ENCODE measurements around the gene SH3BP2. TPM values are rescaled to one million over a fixed set of nuclear protein-coding genes. Genes with fewer than 3 reads are reported as not detected.

Gene SH3BP2
- total RNA-seq, 2 experiments from 2014 or later = 77.0 to 80.3 TPM

DNA sequence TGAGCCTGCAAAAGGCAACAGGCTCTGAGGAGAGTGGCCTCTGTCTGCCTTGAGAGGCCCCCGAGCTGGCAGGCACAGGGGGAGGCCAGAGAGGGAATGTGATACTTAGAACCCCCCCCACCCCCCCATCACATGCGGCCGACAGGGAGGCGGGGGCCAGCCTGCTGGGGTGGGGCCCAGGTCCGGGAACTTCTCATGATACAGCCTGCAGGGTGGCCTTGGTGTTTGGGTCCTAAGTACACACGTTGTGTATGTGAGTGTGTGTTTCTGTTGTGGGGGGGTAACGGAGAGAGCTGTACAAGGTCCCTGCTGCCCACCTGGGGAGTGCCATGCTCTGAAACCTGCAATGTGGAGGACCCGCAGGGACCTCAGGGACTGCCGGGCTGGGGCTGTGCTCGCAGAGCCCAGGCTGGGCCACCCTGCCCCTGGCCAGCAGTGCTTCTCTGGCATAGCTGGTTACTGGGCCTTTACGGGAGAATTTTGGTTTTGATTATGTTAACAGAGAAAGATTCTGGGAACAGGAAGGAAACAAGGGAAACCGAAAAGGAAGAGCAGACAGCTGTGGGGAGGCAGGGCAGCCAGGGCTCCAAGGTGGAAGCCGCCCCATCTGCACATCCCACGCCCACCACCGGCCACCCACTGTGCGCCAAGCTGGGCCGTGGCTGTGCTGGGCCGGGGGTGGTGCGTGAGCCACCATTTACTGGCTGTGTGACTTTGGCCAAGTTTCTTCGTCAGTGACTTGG is 19.9 kb downstream of the SH3BP2 start:
- Mint-ChIP-seq H3K4me1 (peaks cover 66% of the 10 kb centered on the region), H3K27me3 (no peaks in the 10 kb centered on the region), H3K36me3 (ENCODE audit: low read depth) (peaks cover 54% of the 10 kb centered on the region), H3K27ac (peak overlapping the region; percentile 99), H3K4me3 (peak overlapping the region; percentile 82), H3K9me3 (no peaks in the 10 kb centered on the region)
- ChIA-PET POLR2A (interaction anchor here (0.7 to 6.5 kb wide), 18 partner anchors 9 to 394 kb away, joined by 3 to 86 read pairs (median 4); partner anchors contain the start of genes ADD1, CFAP99, RNF4 and TNIP2), CTCF (interaction anchor here (0.6 to 1.2 kb wide), 4 partner anchors 15 to 261 kb away, joined by 4 to 5 read pairs (median 4); no protein-coding TSS in a partner anchor)
- DNase-seq = no peak

DNA sequence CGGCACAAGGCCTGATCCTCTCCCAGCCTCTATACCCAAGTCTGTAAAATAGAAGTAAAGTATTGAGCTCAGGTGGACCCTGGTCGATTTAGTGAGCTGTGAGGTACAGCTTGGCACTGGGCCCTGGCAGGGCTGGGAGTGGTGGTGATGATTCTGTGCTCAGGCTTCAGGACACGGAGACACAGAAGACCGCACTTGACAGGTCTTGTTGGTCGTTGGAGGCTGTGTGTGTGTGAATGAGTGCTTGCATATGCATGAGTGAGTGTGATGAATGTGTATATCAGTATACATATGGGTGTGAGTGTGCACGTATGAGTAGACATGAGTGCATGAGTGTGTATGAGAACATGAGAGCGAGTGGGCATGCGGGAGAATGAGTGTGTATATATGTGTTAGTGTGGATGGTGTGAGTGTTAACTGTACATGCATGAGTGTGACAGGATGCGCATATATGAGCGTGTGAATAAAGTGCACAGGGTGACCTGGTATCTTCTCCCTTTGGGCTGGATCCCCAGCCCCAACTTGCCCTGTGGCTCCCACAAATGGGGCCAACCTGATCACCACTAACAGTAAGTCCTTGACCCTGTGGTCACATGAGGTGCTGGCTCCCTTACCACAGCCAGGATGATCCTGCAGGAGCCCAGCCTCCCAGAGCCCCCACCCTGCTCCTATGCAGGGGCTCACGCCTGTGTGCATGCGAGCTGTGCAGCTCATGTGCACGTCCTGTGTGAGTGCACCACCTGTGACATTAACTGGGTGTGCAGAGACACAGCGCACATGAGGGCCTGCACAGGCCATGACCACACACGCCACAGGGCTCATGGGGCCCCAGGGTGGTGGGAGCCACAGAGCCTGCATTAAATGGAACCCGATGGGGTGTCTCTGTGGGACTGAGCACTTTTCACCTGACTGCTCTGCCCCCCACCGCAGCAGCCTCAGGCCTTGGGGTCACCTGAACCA is 20.8 kb downstream of the SH3BP2 start:
- H3K9me3 Mint-ChIP-seq = no peaks in the 10 kb centered on the region
- no peak for DNase-seq
- POLR2A ChIA-PET = interaction anchor here (0.7 to 6.5 kb wide), 15 partner anchors 10 to 395 kb away, joined by 3 to 86 read pairs (median 5); partner anchors contain the start of genes ADD1, CFAP99, RNF4 and ZFYVE28
- H3K4me3 Mint-ChIP-seq = peak overlapping the region; percentile 82
- peaks cover 66% of the 10 kb centered on the region for H3K4me1 Mint-ChIP-seq
- no peaks in the 10 kb centered on the region for H3K27me3 Mint-ChIP-seq
- CTCF ChIA-PET = interaction anchor here (1.1 to 1.2 kb wide), 2 partner anchors 50 to 140 kb away, joined by 4 to 5 read pairs; no protein-coding TSS in a partner anchor
- peak overlapping the region; percentile 99 for H3K27ac Mint-ChIP-seq
- peaks cover 54% of the 10 kb centered on the region for H3K36me3 Mint-ChIP-seq (ENCODE audit: low read depth)

DNA sequence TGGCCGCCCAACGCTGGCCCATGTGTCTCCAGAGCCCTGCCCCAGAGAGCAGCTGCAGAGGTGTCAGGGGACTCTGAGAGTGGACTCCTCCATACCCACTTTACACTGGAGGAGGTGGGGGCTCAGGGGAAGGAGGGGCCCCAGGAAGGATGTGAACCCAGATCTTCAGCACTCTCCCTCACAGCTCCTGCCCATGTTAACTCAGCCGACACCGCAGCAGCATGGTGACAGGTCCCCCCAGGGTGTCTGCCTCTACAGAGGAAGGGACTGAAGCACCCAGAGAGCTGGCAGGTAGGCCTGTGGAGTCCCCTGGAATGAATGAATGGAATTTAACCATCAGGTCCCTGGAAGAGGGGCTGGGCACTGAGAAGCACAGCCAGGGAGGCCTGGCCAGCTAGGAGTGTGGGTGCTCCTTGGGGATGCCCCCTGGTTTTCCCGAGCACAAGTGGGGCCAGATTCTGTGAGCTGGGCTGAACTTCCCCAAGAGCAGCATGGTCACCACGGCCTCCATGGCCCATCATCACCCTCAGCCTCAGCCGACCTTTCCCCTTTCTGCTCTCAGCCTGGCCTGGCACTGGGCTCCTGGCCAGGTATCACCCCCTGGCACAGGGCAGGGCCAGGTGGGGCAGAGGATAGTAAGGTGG is 21.9 kb downstream of the SH3BP2 start:
- H3K4me3 Mint-ChIP-seq = no peak overlapping the region
- ChIA-PET POLR2A (interaction anchor here (6.5 kb wide), 1 partner anchor 16 kb away, joined by 86 read pairs; no protein-coding TSS in a partner anchor), CTCF (no interaction called here)
- H3K27ac Mint-ChIP-seq = peak overlapping the region; percentile 40
- DNase-seq = no peak
- peaks cover 58% of the 10 kb centered on the region for H3K36me3 Mint-ChIP-seq (ENCODE audit: low read depth)
- no peaks in the 10 kb centered on the region for H3K27me3 Mint-ChIP-seq
- H3K4me1 Mint-ChIP-seq = peaks cover 74% of the 10 kb centered on the region
- H3K9me3 Mint-ChIP-seq = no peaks in the 10 kb centered on the region

DNA sequence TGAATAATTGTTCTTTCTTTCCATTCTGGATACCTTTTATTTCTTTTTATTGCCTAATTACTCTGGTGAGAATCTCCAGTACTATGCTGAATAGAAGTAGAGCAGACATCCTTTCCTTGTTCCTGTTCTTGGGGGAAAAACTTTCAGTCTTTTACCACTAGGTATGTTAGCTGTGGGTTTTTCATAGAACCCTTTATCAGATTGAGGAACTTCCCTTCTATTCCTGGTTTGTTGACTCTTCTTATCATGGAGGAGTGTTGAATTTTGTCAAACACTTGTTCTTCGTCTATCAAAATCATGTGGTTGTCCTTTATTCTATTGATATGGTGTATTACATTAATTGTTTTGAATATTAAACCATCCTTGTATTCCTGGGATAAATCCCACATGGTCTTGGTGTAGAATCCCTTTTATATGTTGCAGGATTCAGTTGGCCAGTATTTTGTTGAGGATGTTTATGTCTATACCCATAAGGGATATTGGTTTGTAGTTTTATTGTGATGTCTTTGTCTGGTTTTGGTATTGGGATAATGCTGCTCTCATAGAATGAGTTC is 23.6 kb downstream of the SH3BP2 start:
- POLR2A ChIA-PET = no interaction called here
- Mint-ChIP-seq H3K27me3 (no peaks in the 10 kb centered on the region), H3K27ac (peak overlapping the region; percentile 49), H3K9me3 (no peaks in the 10 kb centered on the region), H3K4me3 (peak overlapping the region; percentile 63), H3K4me1 (peaks cover 70% of the 10 kb centered on the region), H3K36me3 (ENCODE audit: low read depth) (peaks cover 58% of the 10 kb centered on the region)
- CTCF ChIA-PET = no interaction called here
- no peak for DNase-seq

DNA sequence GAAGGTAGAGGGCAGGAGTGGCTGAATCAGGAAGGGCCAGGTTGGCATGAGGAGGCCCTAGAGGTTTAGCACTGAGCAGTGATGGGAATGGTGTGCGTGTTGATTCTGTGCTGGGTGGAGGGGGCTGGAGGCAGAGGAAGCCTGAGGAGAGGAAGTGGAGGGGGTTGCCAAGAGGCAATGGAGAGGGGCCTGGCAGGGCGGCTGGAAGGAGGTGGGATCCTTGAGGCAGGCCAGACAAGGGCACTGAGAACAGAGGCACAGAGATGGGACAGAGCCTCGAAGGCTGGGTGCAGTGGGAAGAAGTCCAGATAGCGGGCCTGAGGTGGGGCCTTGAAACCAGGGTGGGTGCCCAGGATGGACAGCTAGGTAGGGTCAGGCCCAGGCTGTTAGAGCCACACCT is 24.3 kb downstream of the SH3BP2 start:
- Mint-ChIP-seq H3K27me3 (no peaks in the 10 kb centered on the region), H3K27ac (peak overlapping the region; percentile 49), H3K4me3 (peak overlapping the region; percentile 63), H3K9me3 (no peaks in the 10 kb centered on the region), H3K4me1 (peaks cover 63% of the 10 kb centered on the region), H3K36me3 (ENCODE audit: low read depth) (peaks cover 55% of the 10 kb centered on the region)
- ChIA-PET CTCF (no interaction called here), POLR2A (interaction anchor here (1.1 to 2.5 kb wide), 2 partner anchors 18 to 21 kb away, joined by 6 to 9 read pairs; no protein-coding TSS in a partner anchor)
- no peak for DNase-seq

DNA sequence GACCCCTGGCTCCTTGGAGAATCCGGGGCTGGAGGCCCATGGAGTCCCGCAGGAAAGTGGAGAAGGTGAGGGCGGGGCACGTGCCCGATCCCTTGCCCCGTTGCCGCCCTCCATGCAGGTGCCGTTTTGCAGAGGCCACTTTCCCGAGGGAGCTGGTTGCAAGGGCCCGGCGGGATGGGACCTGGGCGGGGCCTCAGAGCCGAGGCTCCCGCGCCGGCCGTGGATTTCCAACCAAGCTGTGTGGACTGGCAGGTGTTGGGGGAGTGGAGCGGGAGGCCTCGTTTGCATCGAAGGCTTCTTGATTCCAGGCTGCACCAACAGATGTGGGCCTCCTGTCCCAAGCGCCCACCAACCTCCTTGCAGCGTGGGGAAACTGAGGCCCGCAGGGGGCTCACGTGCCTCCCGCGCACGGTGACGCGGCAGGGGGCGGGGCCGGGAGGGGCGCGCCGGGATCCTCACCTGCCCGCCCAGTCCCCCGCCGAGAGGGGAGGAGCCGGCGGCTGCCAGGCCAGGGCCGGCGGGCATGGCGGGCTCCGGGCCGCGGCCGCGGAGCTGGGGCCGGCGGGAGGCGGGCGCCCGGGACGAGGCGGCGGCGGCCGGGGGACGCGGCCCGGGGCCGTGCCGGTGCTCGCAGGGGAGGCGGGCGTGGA is 24.9 kb downstream of the SH3BP2 start:
- POLR2A ChIA-PET = interaction anchor here (1.0 to 2.5 kb wide), 5 partner anchors 16 to 118 kb away, joined by 3 to 9 read pairs (median 5); no protein-coding TSS in a partner anchor

DNA sequence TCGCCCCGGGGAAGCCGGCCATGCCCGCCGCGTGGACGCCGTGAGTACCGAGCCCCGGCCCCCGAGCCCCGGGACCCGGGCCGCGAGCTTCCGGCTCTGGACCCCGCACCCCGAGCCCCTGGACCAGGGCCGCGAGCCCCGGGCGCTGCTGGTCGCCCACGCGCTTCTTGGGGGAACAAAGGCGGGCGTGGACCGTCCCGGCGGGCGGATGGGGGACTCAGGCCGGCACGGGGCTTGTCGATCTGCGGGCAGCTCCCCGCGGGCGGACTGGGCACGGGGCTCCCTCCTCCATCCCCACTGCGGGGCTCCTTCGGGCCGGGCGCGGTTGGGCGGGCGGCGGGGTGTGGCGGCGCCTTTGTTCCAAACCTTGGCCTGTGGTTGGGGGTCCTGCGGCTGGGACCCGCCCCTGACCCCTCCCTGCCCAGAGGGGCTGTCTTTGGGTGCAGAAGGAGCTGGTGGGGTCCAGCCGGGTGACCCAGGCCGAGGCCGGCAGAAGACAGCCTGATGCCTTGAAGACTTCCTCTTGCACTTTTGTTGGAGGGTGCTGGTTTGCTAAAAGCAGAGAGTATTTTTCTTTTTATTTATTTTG is 25.6 kb downstream of the SH3BP2 start:
- no peak for DNase-seq
- Mint-ChIP-seq H3K36me3 (ENCODE audit: low read depth) (peaks cover 54% of the 10 kb centered on the region), H3K9me3 (no peaks in the 10 kb centered on the region), H3K4me3 (no peak overlapping the region), H3K27ac (no peak overlapping the region), H3K27me3 (no peaks in the 10 kb centered on the region), H3K4me1 (peaks cover 55% of the 10 kb centered on the region)
- ChIA-PET CTCF (interaction anchor here (0.9 kb wide), 1 partner anchor 54 kb away, joined by 3 read pairs; no protein-coding TSS in a partner anchor), POLR2A (interaction anchor here (0.8 to 2.5 kb wide), 8 partner anchors 10 to 117 kb away, joined by 3 to 9 read pairs (median 3); no protein-coding TSS in a partner anchor)

More for the DNA sequence above, 24.9 kb downstream of the SH3BP2 start:
- DNase-seq = peak; percentile 30
- peaks cover 61% of the 10 kb centered on the region for H3K4me1 Mint-ChIP-seq
- H3K36me3 Mint-ChIP-seq (ENCODE audit: low read depth) = peaks cover 54% of the 10 kb centered on the region
- H3K9me3 Mint-ChIP-seq = no peaks in the 10 kb centered on the region
- no peak overlapping the region for H3K27ac Mint-ChIP-seq
- CTCF ChIA-PET = no interaction called here
- peak overlapping the region; percentile 63 for H3K4me3 Mint-ChIP-seq
- no peaks in the 10 kb centered on the region for H3K27me3 Mint-ChIP-seq

DNA sequence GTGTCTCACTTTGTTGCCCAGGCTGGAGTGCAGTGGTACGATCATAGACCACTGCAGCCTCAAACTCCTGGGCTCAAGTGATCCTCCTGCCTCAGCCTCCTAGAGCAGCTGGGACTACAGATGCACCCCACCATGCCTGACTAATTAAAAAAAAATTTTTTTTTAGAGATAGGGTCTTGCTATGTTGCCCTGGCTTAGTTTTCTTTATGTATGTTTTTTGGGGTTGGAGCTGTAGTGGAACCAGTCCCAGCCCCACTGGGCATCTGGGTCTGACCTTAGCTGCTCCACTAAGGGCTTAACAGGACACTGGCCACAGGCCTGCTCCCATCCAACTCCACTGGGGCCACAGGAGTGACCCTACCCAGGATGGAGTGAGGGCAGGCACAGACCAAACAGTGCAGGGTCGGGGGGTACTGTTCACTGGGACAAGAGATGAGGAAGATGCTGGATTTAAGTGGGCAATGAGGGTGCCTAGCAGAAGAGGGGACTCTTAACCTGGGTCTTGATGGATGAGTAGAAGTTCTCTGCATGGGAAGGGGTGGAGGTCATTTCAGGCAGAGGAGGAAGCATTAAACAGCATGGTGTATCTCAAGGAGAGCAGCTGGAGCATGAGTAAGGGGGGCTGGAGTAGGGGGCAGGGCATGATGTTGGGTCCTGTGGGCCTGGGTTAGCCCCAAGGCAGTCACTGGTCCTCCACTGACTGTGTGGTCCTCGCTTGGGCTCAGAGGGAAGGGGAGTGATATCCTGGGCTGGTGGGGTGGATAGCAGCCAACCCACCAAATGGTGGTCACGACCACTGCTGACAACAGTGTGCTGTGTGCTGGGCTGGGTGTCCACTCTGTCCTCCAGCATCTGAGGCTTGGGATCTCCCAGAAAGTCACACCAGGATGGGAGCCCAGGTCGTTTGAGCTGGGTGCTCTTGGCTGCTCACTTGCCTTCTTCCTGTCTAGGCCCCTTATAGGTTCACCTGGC is 26.6 kb downstream of the SH3BP2 start:
- POLR2A ChIA-PET = interaction anchor here (0.5 to 2.5 kb wide), 6 partner anchors 11 to 71 kb away, joined by 3 to 9 read pairs (median 3); no protein-coding TSS in a partner anchor
- no peak overlapping the region for H3K27ac Mint-ChIP-seq
- peaks cover 53% of the 10 kb centered on the region for H3K36me3 Mint-ChIP-seq (ENCODE audit: low read depth)
- no peaks in the 10 kb centered on the region for H3K9me3 Mint-ChIP-seq
- no peak for DNase-seq
- H3K4me1 Mint-ChIP-seq = peaks cover 44% of the 10 kb centered on the region
- CTCF ChIA-PET = interaction anchor here (0.9 kb wide), 1 partner anchor 55 kb away, joined by 3 read pairs; no protein-coding TSS in a partner anchor
- no peaks in the 10 kb centered on the region for H3K27me3 Mint-ChIP-seq
- peak overlapping the region; percentile 51 for H3K4me3 Mint-ChIP-seq

DNA sequence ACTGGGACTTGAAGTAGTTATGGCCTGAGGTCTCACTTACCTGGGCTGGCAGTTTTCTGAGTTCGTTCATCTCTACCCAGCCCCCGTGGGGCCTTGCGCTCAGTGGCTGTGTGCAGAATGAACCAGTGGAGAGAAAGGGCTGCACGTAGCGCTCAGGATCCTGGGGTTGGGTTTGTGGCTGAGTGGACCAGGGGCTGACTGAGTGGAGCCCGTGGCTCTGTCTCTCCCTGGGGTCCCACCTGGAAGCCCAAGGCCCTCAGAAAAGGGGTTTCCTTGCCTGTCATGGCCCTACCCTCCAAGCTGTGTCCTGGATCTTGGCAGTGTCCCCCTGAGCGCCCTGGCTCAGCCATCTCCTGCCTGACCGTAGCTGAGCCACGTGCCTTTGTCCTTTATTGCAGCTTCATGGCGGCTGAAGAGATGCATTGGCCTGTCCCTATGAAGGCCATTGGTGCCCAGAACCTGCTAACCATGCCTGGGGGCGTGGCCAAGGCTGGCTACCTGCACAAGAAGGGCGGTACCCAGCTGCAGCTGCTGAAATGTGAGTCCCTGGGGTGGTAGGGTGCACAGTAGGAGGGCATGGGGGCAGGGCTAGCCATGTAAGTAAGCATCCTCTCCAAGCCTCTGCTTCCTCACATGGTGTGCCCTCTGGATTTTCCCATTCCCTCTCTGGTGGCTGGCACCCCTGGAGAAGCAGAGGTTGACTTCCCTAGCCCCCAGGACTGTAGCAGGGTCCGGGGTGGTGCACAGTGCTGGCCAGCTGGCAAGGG is 27.5 kb downstream of the SH3BP2 start:
- Mint-ChIP-seq H3K4me1 (peaks cover 35% of the 10 kb centered on the region), H3K4me3 (no peak overlapping the region), H3K36me3 (ENCODE audit: low read depth) (peaks cover 53% of the 10 kb centered on the region), H3K9me3 (no peaks in the 10 kb centered on the region), H3K27me3 (no peaks in the 10 kb centered on the region), H3K27ac (no peak overlapping the region)
- ChIA-PET CTCF (no interaction called here), POLR2A (interaction anchor here (1.5 to 1.8 kb wide), 2 partner anchors 8 to 41 kb away, joined by 4 read pairs; no protein-coding TSS in a partner anchor)
- no peak for DNase-seq

Measured in activated CD4-positive, alpha-beta memory T cell treated with anti-CD3 and anti-CD28 coated beads, Interleukin-2, amount 10 ng/mL, durations not matched to agents 7 days and 5 days (primary cell).